Calu3 (cell line): ENCODE data around the gene GRIA4. TPM values are rescaled to one million over a fixed set of nuclear protein-coding genes. Genes with fewer than 3 reads are reported as not detected.
A peak's percentile ranks its signal among the peaks of the same experiment; 100 is the strongest.

Experiments used
- BruUV-seq: library from RNA; stranded (reverse); fragments of 400-500 nt; replicated peaks from 2 replicates; lab custom pipeline; 2021; lab: Mats Ljungman, UMichigan
- CTCF ChIA-PET: fragments of 300-600 bp; sonication (Branson Sonifier 250); formaldehyde crosslinking; loops from one replicate; lab custom pipeline; 2022; ENCODE audit warnings: antibody characterized with exemption; lab: Charles Lee
- DNase-seq: peaks from one replicate; pipeline ENCODE4 v3.0.0; 2022
- H3K27ac Mint-ChIP-seq: one replicate; pipeline ENCODE4 v1.8.0; 2022; ENCODE audit warnings: mixed read lengths; ENCODE audit not compliant: unreplicated experiment
- H3K27me3 Mint-ChIP-seq: one replicate; pipeline ENCODE4 v1.8.0; 2022; ENCODE audit warnings: mixed read lengths; ENCODE audit not compliant: unreplicated experiment
- H3K36me3 Mint-ChIP-seq: one replicate; pipeline ENCODE4 v1.8.0; 2022; ENCODE audit warnings: mild to moderate bottlenecking, moderate library complexity, mixed read lengths; ENCODE audit not compliant: insufficient read depth, unreplicated experiment
- H3K4me1 Mint-ChIP-seq: one replicate; pipeline ENCODE4 v1.8.0; 2022; ENCODE audit warnings: mild to moderate bottlenecking, low read depth, mixed read lengths; ENCODE audit not compliant: unreplicated experiment
- H3K4me3 Mint-ChIP-seq: one replicate; pipeline ENCODE4 v1.8.0; 2022; ENCODE audit warnings: mild to moderate bottlenecking, low read depth, moderate library complexity, mixed read lengths; ENCODE audit not compliant: unreplicated experiment
- H3K9me3 Mint-ChIP-seq: one replicate; pipeline ENCODE4 v1.8.0; 2022; ENCODE audit warnings: low read depth, mixed read lengths; ENCODE audit not compliant: unreplicated experiment
- intact Hi-C: fragments of 100-400 bp; cut with micrococcal nuclease; formaldehyde crosslinking; loops from one replicate; pipeline ENCODE4 v1.10.0; 2022; ENCODE audit not compliant: unreplicated experiment
- total RNA-seq: library from RNA; stranded (reverse); gene quantifications from 2 replicates; pipeline ENCODE4 v1.2.3, GENCODE V29; 2022
- TF ChIP-seq, protein P1 (sequence below): fragments of 200-600 bp; IDR thresholded peaks from one replicate; pipeline ENCODE4 v1.8.0; 2022; ENCODE audit warnings: antibody characterized with exemption; ENCODE audit not compliant: unreplicated experiment

Gene GRIA4
- total RNA-seq, 1 experiment from 2014 or later = not detected

DNA sequence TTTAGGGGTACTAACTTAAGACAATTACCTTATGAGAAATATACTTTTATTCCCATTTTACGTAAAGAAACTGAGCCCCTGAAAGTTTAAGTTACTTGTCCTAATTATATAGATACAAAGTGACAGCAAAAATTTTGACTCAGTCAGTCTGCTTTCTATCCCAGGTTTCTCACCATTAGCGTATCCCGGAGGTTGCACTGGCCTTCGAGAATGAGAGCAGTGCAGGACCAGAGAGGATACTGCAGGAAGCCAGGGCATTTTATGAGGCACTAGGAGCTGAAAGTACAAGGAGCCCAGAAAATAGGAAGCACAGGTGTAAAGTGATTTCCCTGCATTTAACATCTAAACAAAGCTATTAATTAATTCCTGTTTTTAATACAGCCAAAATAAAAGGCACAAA is 55.4 kb downstream of the GRIA4 start:
- no peak overlapping the region for H3K27ac Mint-ChIP-seq
- no peak overlapping the region for H3K4me3 Mint-ChIP-seq
- no peaks in the 10 kb centered on the region for H3K36me3 Mint-ChIP-seq
- H3K27me3 Mint-ChIP-seq = no peaks in the 10 kb centered on the region
- DNase-seq = no peak
- no TSS peak for BruUV-seq
- TF ChIP-seq, protein P1, sequence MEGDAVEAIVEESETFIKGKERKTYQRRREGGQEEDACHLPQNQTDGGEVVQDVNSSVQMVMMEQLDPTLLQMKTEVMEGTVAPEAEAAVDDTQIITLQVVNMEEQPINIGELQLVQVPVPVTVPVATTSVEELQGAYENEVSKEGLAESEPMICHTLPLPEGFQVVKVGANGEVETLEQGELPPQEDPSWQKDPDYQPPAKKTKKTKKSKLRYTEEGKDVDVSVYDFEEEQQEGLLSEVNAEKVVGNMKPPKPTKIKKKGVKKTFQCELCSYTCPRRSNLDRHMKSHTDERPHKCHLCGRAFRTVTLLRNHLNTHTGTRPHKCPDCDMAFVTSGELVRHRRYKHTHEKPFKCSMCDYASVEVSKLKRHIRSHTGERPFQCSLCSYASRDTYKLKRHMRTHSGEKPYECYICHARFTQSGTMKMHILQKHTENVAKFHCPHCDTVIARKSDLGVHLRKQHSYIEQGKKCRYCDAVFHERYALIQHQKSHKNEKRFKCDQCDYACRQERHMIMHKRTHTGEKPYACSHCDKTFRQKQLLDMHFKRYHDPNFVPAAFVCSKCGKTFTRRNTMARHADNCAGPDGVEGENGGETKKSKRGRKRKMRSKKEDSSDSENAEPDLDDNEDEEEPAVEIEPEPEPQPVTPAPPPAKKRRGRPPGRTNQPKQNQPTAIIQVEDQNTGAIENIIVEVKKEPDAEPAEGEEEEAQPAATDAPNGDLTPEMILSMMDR = no peak
- no peaks in the 10 kb centered on the region for H3K9me3 Mint-ChIP-seq
- CTCF ChIA-PET = no interaction called here
- intact Hi-C loops = no loop called here
- H3K4me1 Mint-ChIP-seq = no peaks in the 10 kb centered on the region

DNA sequence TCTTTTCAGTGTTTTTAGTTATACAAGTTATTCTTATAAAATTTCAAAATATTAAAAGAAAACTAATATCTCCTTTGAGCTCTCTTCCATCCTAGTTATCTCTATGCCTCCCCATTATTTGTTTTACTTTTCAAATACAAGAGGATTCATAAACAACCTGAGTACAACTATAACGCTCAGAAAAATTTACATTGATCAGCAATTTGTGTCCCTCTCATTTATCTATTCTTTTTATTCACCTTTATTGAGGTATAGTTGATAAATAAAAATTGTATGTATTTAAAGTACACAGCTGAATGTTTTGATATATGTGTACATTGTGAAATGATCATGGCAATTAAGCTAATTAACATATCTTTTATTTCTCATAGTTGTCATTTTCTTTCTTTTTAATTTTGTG is 57.6 kb downstream of the GRIA4 start:
- Mint-ChIP-seq H3K9me3 (no peaks in the 10 kb centered on the region), H3K4me1 (no peaks in the 10 kb centered on the region), H3K36me3 (no peaks in the 10 kb centered on the region), H3K4me3 (no peak overlapping the region), H3K27me3 (no peaks in the 10 kb centered on the region), H3K27ac (no peak overlapping the region)
- intact Hi-C loops = no loop called here
- TF ChIP-seq, protein P1 = no peak
- CTCF ChIA-PET = no interaction called here
- no TSS peak for BruUV-seq
- no peak for DNase-seq

DNA sequence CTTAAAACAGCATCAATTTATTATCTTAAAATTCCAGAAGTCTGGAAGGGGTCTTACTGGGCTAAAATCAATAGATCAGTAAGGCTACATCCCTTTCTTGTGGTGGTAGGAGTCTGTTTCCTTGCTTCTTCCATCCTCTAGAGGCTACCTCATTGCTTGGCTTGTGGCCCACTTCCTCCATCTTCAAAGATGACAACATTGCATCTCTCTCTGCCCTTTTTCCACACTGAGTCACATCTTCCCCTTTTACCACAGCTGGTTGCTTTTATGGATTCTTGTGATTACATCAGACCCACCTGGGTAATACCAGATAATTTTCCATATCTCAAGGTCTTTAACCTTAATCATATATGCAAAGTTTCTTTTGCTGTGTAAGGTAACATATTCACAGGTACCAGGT is 60.9 kb downstream of the GRIA4 start:
- Mint-ChIP-seq H3K27ac (no peak overlapping the region), H3K4me3 (no peak overlapping the region), H3K36me3 (no peaks in the 10 kb centered on the region), H3K4me1 (no peaks in the 10 kb centered on the region), H3K27me3 (no peaks in the 10 kb centered on the region), H3K9me3 (no peaks in the 10 kb centered on the region)
- no peak for DNase-seq
- BruUV-seq = no TSS peak
- intact Hi-C loops = no loop called here
- TF ChIP-seq, protein P1 = no peak
- CTCF ChIA-PET = no interaction called here

DNA sequence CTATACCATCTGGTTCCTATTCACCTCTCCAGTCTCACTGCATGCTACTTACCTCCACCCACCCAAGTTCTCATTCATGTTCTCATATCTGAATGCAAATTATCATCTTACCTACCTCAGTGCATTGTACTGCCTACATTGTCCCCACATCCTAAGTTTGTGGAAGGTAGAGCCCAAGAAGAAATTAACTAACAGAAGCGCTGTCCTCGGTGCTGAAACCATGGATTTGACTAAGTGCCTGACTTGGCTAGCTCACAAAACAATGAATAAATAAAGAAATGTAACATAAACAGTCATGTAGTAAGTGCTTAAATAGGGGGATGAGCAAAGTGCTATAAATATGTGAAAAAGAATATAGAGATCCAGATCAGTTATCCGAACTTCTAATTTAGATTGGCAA is 63.2 kb downstream of the GRIA4 start:
- intact Hi-C loops = no loop called here
- no peak overlapping the region for H3K27ac Mint-ChIP-seq
- no TSS peak for BruUV-seq
- H3K9me3 Mint-ChIP-seq = no peaks in the 10 kb centered on the region
- no peak overlapping the region for H3K4me3 Mint-ChIP-seq
- CTCF ChIA-PET = no interaction called here
- no peaks in the 10 kb centered on the region for H3K27me3 Mint-ChIP-seq
- H3K36me3 Mint-ChIP-seq = no peaks in the 10 kb centered on the region
- H3K4me1 Mint-ChIP-seq = no peaks in the 10 kb centered on the region
- TF ChIP-seq, protein P1 = no peak
- DNase-seq = peak; percentile 15
